Spleen (tissue), 7 donors: ENCODE results near the gene PATZ1.

ENCODE experiments used
- CTCF ChIP-seq, 11 experiments: fragments of 200-600 bp in 7 of 11; fragments of 450-650 bp in 4 of 11; sonication (generic) in 4 of 11; IDR thresholded peaks in 8 of 11; conservative IDR thresholded peaks in 3 of 11; 1 replicate in 7 of 11; 2 replicates in 4 of 11; pipeline versions ENCODE4 v1.4.0 to v1.8.0; 2016 to 2021; ENCODE audit warnings: antibody characterized with exemption in 11 of 11, inconsistent platforms in 4 of 11, mild to moderate bottlenecking in 1 of 11
- POLR2A ChIP-seq, 3 donors: fragments of 450-650 bp; IDR thresholded peaks; one replicate each; pipeline ENCODE4 v1.5.1; 2017; ENCODE audit warnings: antibody characterized with exemption in 3 of 3, mild to moderate bottlenecking in 1 of 3
- POLR2AphosphoS5 ChIP-seq, 3 donors: sonication (generic); formaldehyde crosslinking; IDR thresholded peaks; one replicate each; pipeline ENCODE4 v1.5.1; 2017; ENCODE audit warnings: antibody characterized with exemption in 3 of 3
- donor health status: DM: no; HTN: no; CAD: no; lungs with moderate emphysema.
- donor health status: DM: no; HTN: no; CAD: no.
- donor health status: DM: no; HTN: no; CAD: no.

- TF ChIP-seq CTCF (IDR thresholded peaks at IDR 0.05 in 8 of 11, conservative IDR thresholded peaks at IDR 0.05 in 3 of 11) (no peak), POLR2AphosphoS5 (IDR thresholded peaks at IDR 0.05) (peak in 2 of 3 donors; percentile 6 to 77), POLR2A (IDR thresholded peaks at IDR 0.05) (no peak)
These were observed 66.2 kb downstream of the PATZ1 start for GRCh38 chr22:31279821-31280505.
